GM03348 (cell line): Measurements from ENCODE around the gene ZC3HAV1L.
A peak's percentile ranks its signal among the peaks of the same experiment; 100 is the strongest.
"Not testable (repeated sequence)": the region's sequence is repeated elsewhere in the genome, so short reads cannot be mapped to it uniquely, and the experiment has no call there.

Experiments
- DNase-seq: peaks from one replicate; pipeline ENCODE4 v3.0.0; 2012; ENCODE audit warnings: low spot score

Gene ZC3HAV1L

GRCh38 chr7:139035586-139036353 lies at the start of gene ZC3HAV1L:
ZC3HAV1L (minus strand) TSS chr7:139036042; CDS start chr7:139036017, 25 bp downstream.
- peak; percentile 95 for DNase-seq

GRCh38 chr7:139084709-139085108 lies 48.9 kb upstream of the ZC3HAV1L start:
- DNase-seq: no peak

GRCh38 chr7:139081584-139081983 lies 45.7 kb upstream of the ZC3HAV1L start:
- no peak for DNase-seq

GRCh38 chr7:139080905-139081304 lies 45.1 kb upstream of the ZC3HAV1L start:
- DNase-seq: no peak

- no peak for DNase-seq
Observed at GRCh38 chr7:139079861-139080260, 44.0 kb upstream of the ZC3HAV1L start.

GRCh38 chr7:139078911-139079310 lies 43.1 kb upstream of the ZC3HAV1L start:
- no peak for DNase-seq

- DNase-seq: no peak
Observed at GRCh38 chr7:139078399-139078798, 42.6 kb upstream of the ZC3HAV1L start.

- DNase-seq: not testable (repeated sequence)
Observed at GRCh38 chr7:139077706-139078105, 41.9 kb upstream of the ZC3HAV1L start.

GRCh38 chr7:139075871-139076686 lies 40.2 kb upstream of the ZC3HAV1L start:
- no peak for DNase-seq

GRCh38 chr7:139075031-139075652 lies 39.3 kb upstream of the ZC3HAV1L start:
- peak; percentile 86 for DNase-seq

- DNase-seq: no peak
Observed at GRCh38 chr7:139072796-139073195, 37.0 kb upstream of the ZC3HAV1L start.

- DNase-seq: no peak
Observed at GRCh38 chr7:139071680-139072079, 35.8 kb upstream of the ZC3HAV1L start.

- no peak for DNase-seq
Observed at GRCh38 chr7:139068544-139069399, 32.9 kb upstream of the ZC3HAV1L start.

GRCh38 chr7:139066315-139066714 lies 30.5 kb upstream of the ZC3HAV1L start:
- DNase-seq: no peak

GRCh38 chr7:139065323-139065722 lies 29.5 kb upstream of the ZC3HAV1L start:
- no peak for DNase-seq

GRCh38 chr7:139061416-139061815 lies 25.6 kb upstream of the ZC3HAV1L start:
- no peak for DNase-seq

- no peak for DNase-seq
Observed at GRCh38 chr7:139060695-139061237, 24.9 kb upstream of the ZC3HAV1L start.

- DNase-seq: no peak
Observed at GRCh38 chr7:139059905-139060304, 24.1 kb upstream of the ZC3HAV1L start.

- peak; percentile 59 for DNase-seq
Observed at GRCh38 chr7:139058943-139059342, 23.1 kb upstream of the ZC3HAV1L start.

- no peak for DNase-seq
Observed at GRCh38 chr7:139055674-139056073, 19.8 kb upstream of the ZC3HAV1L start.

GRCh38 chr7:139054656-139055055 lies 18.8 kb upstream of the ZC3HAV1L start:
- not testable (repeated sequence) for DNase-seq
